ENCODE data around the gene GID4. TPM values are rescaled to one million over a fixed set of nuclear protein-coding genes. Genes with fewer than 3 reads are reported as not detected.
A peak's percentile ranks its signal among the peaks of the same experiment; 100 is the strongest.

Gene GID4
- total RNA-seq, 1 donor from 2014 or later: 7.3 TPM

DNA sequence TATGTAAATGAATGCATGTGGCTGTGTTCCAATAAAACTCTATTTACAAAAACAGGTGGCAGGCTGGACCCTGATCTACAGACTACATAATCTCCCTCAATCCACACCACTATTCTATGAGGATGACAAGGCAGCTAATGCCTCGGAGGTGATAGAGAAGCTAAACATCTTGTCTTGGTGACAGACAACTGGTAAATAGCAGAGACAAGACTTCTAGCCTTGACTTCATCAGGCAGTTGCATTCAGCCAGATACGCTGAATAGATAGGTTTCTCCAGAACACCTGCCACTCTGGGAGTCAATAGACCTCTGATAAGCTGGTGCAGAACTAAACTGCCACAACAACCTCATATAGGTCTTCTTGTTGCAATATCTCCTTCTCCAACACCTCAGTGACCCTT, 3.5 kb upstream of the GID4 start:
- ATAC-seq (ENCODE audit: low read depth) (no peak), DNase-seq (no peak)
- ChIA-PET POLR2A (interaction anchor here (0.6 to 1.1 kb wide), 3 partner anchors 10 to 353 kb away, joined by 3 to 4 read pairs (median 3); partner anchors contain the start of gene SREBF1), CTCF (interaction anchor here (0.9 to 1.2 kb wide), 3 partner anchors 353 to 680 kb away, joined by 3 to 4 read pairs (median 3); partner anchors contain the start of gene RASD1)
- Mint-ChIP-seq H3K4me1 (peaks cover 62% of the 10 kb centered on the region), H3K4me3 (no peak overlapping the region), H3K27ac (no peak overlapping the region), H3K9me3 (no peaks in the 10 kb centered on the region), H3K36me3 (ENCODE audit: low read depth) (peaks cover 16% of the 10 kb centered on the region), H3K27me3 (no peaks in the 10 kb centered on the region)
- intact Hi-C loops (cut with micrococcal nuclease): loop anchor here (5.0 to 10.0 kb wide), 3 partner anchors 122 to 731 kb away; partner anchors contain the start of genes NT5M and SMCR8
- TF ChIP-seq, protein P1, sequence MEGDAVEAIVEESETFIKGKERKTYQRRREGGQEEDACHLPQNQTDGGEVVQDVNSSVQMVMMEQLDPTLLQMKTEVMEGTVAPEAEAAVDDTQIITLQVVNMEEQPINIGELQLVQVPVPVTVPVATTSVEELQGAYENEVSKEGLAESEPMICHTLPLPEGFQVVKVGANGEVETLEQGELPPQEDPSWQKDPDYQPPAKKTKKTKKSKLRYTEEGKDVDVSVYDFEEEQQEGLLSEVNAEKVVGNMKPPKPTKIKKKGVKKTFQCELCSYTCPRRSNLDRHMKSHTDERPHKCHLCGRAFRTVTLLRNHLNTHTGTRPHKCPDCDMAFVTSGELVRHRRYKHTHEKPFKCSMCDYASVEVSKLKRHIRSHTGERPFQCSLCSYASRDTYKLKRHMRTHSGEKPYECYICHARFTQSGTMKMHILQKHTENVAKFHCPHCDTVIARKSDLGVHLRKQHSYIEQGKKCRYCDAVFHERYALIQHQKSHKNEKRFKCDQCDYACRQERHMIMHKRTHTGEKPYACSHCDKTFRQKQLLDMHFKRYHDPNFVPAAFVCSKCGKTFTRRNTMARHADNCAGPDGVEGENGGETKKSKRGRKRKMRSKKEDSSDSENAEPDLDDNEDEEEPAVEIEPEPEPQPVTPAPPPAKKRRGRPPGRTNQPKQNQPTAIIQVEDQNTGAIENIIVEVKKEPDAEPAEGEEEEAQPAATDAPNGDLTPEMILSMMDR (IDR thresholded peaks at IDR 0.05): no peak

DNA sequence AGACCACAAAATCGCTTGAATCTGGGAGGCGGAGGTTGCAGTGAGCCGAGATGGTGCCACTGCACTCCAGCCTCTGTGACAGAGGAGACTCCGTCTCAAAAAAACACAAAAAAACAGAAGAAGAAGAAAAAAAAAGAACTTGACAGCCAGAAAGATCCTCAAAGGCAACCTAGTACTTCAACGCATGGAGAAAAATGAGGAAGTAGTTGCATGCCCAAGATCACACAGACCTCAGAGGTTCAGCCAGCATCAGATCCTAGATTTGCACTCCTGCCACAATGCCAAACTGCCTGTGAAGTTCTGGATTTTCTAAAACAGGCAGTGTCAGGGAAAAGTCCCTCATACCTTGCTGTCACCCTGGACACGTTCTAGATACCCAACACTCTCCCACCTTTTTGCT, 1.7 kb upstream of the GID4 start:
- ChIA-PET POLR2A (interaction anchor here (0.5 to 1.7 kb wide), 2 partner anchors 34 to 65 kb away, joined by 6 to 7 read pairs; partner anchors contain the start of genes DRC3 and TOM1L2), CTCF (interaction anchor here (1.0 to 1.1 kb wide), 2 partner anchors 287 to 357 kb away, joined by 3 to 4 read pairs; no protein-coding TSS in a partner anchor)
- peaks cover 14% of the 10 kb centered on the region for H3K36me3 Mint-ChIP-seq (ENCODE audit: low read depth)
- H3K4me3 Mint-ChIP-seq: peak overlapping the region; percentile 94
- ATAC-seq (ENCODE audit: low read depth) (no peak), DNase-seq (no peak)
- intact Hi-C loops (cut with micrococcal nuclease): loop anchor here (5.0 to 10.0 kb wide), 3 partner anchors 120 to 733 kb away; partner anchors contain the start of genes NT5M and SMCR8
- H3K27me3 Mint-ChIP-seq: no peaks in the 10 kb centered on the region
- peak overlapping the region; percentile 92 for H3K27ac Mint-ChIP-seq
- H3K4me1 Mint-ChIP-seq: peaks cover 67% of the 10 kb centered on the region
- H3K9me3 Mint-ChIP-seq: no peaks in the 10 kb centered on the region
- TF ChIP-seq, protein P1 (IDR thresholded peaks at IDR 0.05): no peak

DNA sequence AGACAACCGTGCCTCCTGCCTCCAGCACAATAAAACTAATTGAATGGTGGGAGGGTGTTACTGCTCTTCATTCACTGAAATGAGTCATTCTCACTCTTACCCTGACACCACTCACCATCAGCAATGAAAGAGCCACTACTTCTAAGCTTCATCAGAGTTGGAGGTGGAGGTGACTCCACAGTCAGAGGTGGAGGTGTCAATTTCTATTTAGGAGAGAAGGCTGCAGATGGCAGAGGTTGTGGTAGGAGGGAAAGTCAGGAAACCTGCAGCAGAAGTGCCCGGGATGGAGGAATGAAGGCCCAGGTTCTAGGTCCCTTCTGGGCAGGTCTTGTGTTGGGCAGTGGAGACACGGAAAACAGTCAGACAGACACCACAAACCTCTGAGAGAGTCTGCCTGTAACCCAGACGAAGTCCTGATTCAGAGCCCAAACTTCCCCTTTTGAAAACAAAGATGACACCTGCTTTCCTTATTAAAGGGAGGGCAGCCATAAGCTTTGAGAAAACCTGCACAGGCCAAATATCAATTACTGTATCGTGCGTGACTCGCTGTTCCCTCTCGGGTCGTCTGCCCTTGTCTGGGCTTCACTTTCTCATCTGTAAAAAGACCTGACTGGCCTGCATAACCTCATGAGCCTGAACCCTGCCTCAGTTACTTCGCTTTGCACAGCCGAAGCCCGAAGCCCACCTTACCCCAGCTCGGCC, 908 bp upstream of the GID4 start:
- H3K9me3 Mint-ChIP-seq: no peaks in the 10 kb centered on the region
- ATAC-seq (ENCODE audit: low read depth) (peak; percentile 14), DNase-seq (peak; percentile 24)
- ChIA-PET POLR2A (interaction anchor here (0.5 to 1.7 kb wide), 3 partner anchors 66 to 312 kb away, joined by 3 to 12 read pairs (median 7); partner anchors contain the start of genes DRC3 and TOM1L2), CTCF (interaction anchor here (1.0 to 1.1 kb wide), 2 partner anchors 288 to 358 kb away, joined by 3 to 4 read pairs; no protein-coding TSS in a partner anchor)
- H3K4me3 Mint-ChIP-seq: peak overlapping the region; percentile 94
- H3K4me1 Mint-ChIP-seq: peaks cover 60% of the 10 kb centered on the region
- H3K27ac Mint-ChIP-seq: peak overlapping the region; percentile 92
- TF ChIP-seq, protein P1 (IDR thresholded peaks at IDR 0.05): no peak
- H3K27me3 Mint-ChIP-seq: no peaks in the 10 kb centered on the region
- intact Hi-C loops (cut with micrococcal nuclease): loop anchor here (2.0 to 10.0 kb wide), 8 partner anchors 49 to 733 kb away; partner anchors contain the start of genes ALKBH5, DRG2, NT5M and SMCR8
- H3K36me3 Mint-ChIP-seq (ENCODE audit: low read depth): peaks cover 14% of the 10 kb centered on the region

DNA sequence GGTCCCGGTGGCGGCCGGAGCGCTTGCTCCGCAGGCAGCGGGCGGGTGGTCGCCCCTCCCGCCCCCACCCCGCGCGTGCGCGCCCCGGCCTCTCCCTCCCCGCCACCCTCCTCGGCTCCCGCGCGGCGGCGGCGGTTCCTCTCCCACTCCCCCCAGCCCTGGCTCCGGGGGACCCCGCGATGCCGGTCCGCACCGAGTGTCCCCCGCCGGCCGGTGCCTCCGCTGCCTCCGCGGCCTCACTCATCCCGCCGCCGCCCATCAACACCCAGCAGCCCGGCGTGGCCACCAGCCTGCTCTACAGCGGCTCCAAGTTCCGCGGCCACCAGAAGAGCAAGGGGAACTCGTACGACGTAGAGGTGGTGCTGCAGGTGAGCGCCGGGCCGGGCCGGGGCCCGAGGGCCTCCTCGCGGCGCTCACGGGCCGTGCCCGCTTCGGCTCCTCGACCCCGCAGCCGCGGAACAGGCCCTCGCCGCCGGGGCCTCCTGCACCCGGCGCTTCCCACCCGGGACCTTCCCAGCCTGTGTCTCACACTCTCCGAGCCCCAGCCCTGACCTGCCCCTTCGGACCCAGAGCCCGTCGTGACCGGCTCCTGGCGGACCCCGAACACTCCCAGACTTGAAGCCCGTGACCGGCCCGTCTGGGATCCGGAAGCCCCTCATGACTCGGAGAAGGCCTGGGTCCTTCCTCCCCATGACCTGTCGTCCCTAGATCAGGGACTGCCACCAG, 490 bp downstream of the GID4 start:
- ChIA-PET CTCF (no interaction called here), POLR2A (no interaction called here)
- Mint-ChIP-seq H3K36me3 (ENCODE audit: low read depth) (peaks cover 14% of the 10 kb centered on the region), H3K4me1 (peaks cover 50% of the 10 kb centered on the region), H3K27me3 (no peaks in the 10 kb centered on the region), H3K4me3 (peak overlapping the region; percentile 94), H3K9me3 (no peaks in the 10 kb centered on the region), H3K27ac (peak overlapping the region; percentile 92)
- intact Hi-C loops (cut with micrococcal nuclease): loop anchor here (1.0 to 10.0 kb wide), 11 partner anchors 47 to 735 kb away; partner anchors contain the start of genes ALKBH5, DRC3, DRG2 and NT5M
- TF ChIP-seq, protein P1 (IDR thresholded peaks at IDR 0.05): no peak
- ATAC-seq (ENCODE audit: low read depth) (peak; percentile 47), DNase-seq (no peak)

Measured in activated B cell treated with CpG ODN at 0.5 μM for 24 hours (primary cell).